Hypothalamus (tissue), 51 donors: ENCODE data around the gene HEATR9.

Experiments used
- DNase-seq, 51 donors: peaks; one replicate each; lab custom pipeline; 2025; lab: John Stamatoyannopoulos, UW

HEATR9 gene

DNA sequence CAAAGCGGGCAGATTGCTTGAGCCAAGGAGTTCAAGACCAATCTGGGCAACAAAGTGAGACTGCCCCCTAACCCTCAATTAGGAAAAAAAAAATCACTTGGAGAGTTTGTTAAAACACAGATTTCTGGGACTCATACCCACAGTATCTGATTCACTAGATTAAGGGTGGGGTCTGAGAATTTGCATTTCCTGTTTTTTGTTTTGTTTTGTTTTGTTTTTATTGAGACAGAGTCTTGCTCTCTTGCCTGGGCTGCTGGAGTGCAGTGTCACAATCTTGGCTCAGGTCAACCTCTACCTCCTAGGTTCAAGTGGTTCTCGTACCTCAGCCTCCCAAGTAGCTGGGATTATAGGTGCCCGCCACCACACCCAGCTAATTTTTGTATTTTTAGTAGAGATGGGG lies 1.1 kb downstream of the HEATR9 start:
- DNase-seq = no peak

DNA sequence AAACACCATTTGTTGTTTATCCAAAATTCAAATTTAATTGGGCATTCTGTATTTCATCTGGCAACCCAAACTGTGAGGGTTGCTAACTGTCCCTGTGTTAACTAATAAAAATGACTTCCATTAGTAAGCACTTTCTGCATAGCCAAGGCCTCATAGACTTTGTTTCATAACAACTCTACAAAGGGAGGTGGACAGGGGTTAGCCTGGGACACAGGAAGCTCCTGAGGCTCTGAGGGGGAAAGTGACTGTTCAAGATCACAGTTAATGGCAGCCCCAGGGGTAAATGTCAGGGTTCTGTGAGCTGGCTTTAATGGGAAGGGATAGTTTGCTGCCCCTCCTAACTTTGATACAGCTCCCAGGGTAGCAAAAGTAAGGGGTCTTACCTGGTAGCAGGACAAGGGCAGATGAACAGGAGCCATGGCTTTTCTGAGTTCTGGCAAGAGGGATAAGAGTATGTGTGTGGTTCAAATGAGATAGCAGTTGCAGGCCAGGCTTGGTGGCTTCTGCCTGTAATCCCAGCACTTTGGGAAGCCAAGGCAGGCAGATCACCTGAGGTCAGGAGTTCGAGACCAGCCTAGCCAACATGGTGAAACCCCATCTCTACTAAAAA lies 2.2 kb downstream of the HEATR9 start:
- DNase-seq = no peak

GRCh38 chr17:35865412-35866340 lies 3.0 kb downstream of the HEATR9 start:
- DNase-seq = no peak

- DNase-seq = no peak
Observed at GRCh38 chr17:35864853-35865252, 3.8 kb downstream of the HEATR9 start.

- DNase-seq = no peak
Observed at GRCh38 chr17:35856603-35857002, 12.1 kb downstream of the HEATR9 start.

- no peak for DNase-seq
Observed at GRCh38 chr17:35855965-35856364, 12.7 kb downstream of the HEATR9 start.

DNA sequence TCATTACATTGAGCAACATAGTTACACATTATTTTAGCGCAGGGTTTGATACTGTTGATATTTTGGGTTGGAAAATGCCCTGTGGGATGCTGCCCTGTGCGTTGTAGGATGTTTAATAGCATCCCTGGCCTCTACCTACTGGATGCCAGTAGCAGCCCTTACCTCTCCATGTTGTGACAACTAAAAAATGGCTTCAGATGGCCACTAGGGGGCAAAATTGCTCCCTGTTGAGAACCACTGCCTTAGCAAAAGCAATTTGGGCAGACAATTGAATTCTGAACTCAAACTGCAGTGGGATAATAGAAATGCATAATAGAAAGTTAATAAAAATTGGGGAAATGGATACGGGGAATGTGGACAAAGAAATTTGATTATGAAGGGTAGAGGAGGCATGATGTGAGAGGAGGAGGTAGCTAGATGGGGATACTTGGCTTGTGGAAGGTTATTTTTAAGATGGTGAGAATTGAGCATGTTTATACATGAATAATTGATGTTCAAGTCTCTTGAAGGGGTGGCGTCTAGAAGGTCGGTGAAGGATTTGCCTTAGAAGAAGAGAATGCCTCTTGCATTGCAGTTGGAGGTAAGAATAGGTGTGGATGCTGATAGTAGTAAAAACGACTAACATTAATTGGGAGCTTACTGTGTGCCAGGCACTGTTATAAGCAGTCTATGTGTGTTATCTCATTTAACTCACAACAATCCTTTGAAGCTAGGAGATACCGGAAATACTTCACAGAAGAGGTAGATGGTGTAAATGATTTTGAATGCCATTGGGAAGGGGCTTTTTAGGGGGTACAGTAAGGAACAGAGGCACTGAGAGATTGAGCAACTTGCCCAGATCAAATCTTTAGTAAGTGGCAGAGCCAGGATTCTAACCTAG lies 19.0 kb downstream of the HEATR9 start:
- DNase-seq = peak in 21 of 51 donors; percentile 1 to 46 (median 25)

GRCh38 chr17:35847633-35848373 lies 20.9 kb downstream of the HEATR9 start:
- DNase-seq = no peak

DNA sequence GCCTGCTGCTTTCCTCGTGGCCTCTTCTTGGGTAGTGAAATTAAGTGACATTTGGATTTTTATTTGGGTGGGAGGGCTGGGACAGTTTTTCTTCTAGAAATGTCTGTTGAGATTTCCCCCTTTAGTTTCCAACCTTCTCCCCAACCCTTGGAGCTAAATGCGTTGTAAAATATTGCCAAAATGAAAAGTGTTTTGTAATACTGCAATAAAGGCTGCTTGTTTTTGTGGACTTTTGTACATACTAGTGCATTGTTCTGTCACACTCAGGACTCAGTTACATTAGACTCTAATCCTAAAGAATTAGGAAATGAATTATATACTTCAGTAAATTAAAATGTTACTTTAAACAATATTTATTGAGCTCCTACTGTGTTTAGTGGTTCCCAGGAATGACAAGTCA lies 21.7 kb downstream of the HEATR9 start:
- no peak for DNase-seq

DNA sequence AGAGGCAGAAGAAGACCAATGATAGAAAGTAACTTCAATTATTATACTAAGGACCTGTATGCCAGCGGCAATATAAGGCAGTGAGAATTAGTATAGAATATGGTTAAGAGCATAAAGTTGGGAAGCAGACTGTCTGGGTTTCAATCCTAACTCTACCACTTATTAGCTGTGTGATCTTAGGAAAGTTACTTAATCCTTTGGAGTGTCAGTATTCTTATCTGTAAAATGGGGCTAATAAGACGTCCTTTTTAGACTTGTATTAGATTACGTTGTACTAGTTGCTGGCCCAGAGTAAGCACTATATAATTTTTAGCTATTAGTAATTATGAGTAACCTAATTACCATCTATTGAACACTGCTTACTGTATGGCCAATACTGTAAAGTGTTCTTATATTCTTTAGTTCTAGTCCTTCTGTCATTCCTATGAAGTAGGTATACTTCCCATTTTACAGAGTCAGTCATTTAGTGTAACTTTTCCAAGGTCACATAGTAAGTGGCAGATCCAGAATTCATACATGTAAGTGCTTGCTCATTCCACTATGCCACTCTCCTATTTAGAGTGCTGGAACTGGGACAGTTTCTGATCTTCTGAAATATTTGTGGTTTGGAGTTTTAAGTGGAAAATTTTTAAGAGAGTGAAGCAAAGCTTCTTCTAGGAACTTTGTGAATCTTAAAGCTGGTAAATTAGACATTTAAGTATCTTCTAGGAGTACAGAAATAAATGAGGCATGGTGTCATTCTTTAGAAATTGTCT lies 22.5 kb downstream of the HEATR9 start:
- no peak for DNase-seq

DNA sequence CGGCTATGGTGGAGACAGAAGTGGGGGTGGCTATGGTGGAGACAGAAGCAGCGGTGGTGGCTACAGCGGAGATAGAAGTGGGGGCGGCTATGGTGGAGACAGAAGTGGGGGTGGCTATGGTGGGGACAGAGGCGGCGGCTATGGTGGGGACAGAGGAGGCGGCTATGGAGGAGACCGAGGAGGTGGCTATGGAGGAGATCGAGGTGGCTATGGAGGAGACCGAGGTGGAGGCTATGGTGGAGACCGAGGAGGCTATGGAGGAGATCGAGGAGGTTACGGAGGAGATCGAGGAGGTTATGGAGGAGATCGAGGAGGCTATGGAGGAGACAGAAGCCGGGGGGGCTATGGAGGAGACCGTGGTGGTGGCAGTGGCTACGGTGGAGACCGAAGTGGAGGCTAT lies 24.1 kb downstream of the HEATR9 start:
- DNase-seq = no peak

- no peak for DNase-seq
Observed at GRCh38 chr17:35843698-35844097, 25.0 kb downstream of the HEATR9 start.

- no peak for DNase-seq
Observed at GRCh38 chr17:35842239-35842638, 26.5 kb downstream of the HEATR9 start.

DNA sequence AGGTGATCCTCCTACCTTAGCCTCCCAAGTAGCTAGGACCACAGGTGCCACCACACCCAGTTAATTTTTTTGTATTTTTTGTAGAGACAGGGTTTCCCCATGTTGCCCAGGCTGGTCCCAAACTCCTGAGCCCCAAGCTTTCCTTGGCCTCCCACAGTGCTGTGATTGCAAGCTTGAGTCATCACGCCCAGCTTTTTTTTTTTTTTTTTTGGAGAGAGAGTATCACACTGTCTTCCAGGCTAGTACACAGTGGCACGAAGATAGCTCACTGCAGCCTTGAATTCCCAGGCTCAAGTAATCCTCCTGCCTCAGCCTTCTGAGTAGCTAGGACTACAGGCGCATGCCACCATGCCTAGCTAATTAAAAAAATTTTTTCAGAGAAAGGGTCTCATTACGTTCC lies 27.2 kb downstream of the HEATR9 start:
- DNase-seq = peak in 1 of 51 donors; percentile 22

- DNase-seq = no peak
Observed at GRCh38 chr17:35841101-35841500, 27.6 kb downstream of the HEATR9 start.

DNA sequence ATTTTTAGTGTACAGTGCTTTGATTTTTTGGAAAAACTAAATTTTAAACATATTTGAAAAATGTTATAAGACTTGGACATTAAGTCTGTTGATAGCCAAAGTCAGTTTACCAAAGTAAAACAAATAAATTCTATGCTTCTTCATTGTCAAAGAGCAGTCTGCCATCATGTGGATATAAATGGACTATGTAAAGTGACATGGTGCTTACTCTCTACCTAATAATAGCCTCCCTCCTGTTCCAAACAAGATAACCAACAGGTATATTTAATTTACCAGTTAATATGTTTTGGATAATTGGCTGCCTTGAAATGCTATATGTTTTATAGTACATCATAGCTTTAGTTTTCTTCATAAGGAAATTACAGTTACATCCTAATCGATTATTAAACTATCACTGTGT lies 43.5 kb downstream of the HEATR9 start:
- no peak for DNase-seq

DNA sequence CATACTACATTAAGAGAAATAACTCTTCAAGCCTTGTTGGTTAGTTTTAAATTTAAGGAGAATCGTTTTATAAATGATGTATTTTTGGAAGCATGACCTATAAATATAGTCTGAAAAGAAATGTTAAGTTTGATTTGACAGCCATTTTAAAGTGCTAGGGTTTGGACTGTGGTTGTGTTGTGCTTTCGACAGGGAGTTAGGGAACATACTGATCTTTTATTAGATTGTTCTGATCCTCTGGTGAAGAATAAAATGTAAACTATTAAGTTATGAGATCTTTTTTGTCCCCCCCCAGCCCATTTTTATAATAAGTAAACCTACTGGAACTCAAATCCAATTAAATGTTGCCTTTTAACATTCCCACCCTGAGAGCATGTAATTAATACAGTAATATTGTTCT lies 47.4 kb downstream of the HEATR9 start:
- no peak for DNase-seq

DNA sequence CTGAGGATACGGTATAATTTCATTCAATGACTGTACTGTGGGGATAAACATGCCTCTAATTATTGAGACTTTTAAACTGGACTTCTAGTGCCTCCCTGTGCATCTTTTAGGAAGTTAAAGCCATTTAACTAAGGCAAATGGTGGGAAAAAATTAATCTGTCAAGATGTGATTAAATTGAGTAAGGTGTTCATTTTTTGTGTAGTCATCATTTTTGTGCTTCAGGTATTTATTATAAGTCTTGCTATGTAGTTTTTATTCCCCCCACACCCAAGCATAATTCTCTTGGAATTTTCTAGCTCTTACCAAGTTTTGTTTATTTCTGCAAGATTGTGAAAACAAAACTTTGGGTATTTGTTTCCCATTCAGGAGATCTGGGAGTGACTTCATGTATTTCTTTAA lies 49.2 kb downstream of the HEATR9 start:
- DNase-seq = no peak

- DNase-seq = no peak
Observed at GRCh38 chr17:35817196-35817595, 51.5 kb downstream of the HEATR9 start.

GRCh38 chr17:35816723-35817122 lies 52.0 kb downstream of the HEATR9 start:
- DNase-seq = no peak
